Measurements from ENCODE around the gene ZC3H11A.

- no peak for TF ChIP-seq CTCF (IDR thresholded peaks at IDR 0.05)
- no peak for TF ChIP-seq POLR2AphosphoS5 (IDR thresholded peaks at IDR 0.05)
- TF ChIP-seq EP300 (IDR thresholded peaks at IDR 0.05; ENCODE audit: low read depth), result no peak
Measured at GRCh38 chr1:203791498-203791897, 3.9 kb upstream of the ZC3H11A start.

Data from transverse colon (tissue), 4 donors.